Cardiac septum (tissue), 1 donor: ENCODE results near the gene DMWD. TPM values are rescaled to one million over a fixed set of nuclear protein-coding genes. Genes with fewer than 3 reads are reported as not detected.
"Not testable (repeated sequence)": the region's sequence is repeated elsewhere in the genome, so short reads cannot be mapped to it uniquely, and the experiment has no call there.

Experiments
- DNase-seq: peaks from one replicate; pipeline ENCODE4 v3.0.0-alpha.2; 2020; ENCODE audit warnings: low spot score
- intact Hi-C: fragments of 100-400 bp; cut with DNase I; formaldehyde crosslinking; loops from one replicate; pipeline ENCODE4 v1.14.0; 2022
- total RNA-seq: library from RNA; stranded (reverse); fragmentation: NEBNext Ultra II Directional; extraction: Animal tissue kit (Norgen Biotek cat#: 25700); gene quantifications from one replicate; pipeline ENCODE4 v1.2.1, GENCODE V29; 2021
- donor health status: DM: no; HTN: no; CAD: no.

The DMWD gene
- total RNA-seq, 1 donor from 2014 or later, result 120 TPM

DNA sequence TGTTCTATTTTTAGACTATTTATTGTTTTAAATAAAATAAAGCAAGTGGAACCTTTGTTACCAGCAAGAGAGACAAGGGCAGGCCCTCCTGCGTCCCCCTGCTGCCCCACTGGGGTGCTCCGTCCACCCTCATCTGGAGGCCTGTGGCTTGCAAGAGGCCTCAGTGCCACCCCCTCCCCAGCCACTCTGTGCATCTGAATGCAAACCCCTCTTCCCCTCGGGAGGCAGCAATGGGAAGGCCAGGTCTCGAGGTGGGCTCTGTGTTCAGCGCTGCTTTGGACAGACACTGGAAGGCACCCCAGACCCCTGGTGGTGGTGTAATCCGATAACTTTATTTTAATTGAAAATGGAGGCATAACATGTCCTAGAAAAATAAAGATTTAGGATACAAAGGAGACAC is 28.2 kb downstream of the DMWD start:
- intact Hi-C loops, result loop anchor here (5.0 kb wide), 1 partner anchor 33 kb away; no protein-coding TSS in a partner anchor
- no peak for DNase-seq

DNA sequence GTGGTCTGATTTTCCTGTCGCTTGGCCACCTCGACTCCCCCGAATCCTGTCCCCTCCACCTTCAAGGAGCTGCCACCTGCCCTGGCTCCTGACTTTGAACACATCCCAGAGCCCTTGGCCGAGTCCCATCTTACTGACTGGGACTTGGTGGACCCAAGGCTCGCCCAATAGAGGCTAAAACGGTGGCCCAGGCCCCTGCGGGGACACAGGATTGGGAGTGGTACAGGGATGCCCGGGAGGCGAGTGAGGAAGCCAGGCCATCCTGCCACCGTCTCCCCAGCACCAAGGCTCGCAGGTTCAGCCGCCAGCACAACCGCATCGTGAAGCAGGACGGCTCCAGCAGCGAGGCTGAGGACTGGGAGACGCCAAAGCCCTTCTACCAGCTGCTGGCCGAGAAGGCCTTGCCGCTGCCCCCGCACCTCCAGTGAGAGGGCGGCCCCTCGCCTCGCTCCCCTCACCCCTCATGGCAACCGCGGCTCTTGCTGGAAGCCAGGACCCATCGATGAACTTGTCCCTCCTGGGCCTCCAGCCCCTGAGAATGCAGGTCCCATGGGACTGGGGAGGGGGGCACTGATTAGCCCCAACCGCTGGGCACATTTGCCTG is 28.9 kb downstream of the DMWD start:
- intact Hi-C loops, result loop anchor here (5.0 kb wide), 1 partner anchor 34 kb away; no protein-coding TSS in a partner anchor
- no peak for DNase-seq

DNA sequence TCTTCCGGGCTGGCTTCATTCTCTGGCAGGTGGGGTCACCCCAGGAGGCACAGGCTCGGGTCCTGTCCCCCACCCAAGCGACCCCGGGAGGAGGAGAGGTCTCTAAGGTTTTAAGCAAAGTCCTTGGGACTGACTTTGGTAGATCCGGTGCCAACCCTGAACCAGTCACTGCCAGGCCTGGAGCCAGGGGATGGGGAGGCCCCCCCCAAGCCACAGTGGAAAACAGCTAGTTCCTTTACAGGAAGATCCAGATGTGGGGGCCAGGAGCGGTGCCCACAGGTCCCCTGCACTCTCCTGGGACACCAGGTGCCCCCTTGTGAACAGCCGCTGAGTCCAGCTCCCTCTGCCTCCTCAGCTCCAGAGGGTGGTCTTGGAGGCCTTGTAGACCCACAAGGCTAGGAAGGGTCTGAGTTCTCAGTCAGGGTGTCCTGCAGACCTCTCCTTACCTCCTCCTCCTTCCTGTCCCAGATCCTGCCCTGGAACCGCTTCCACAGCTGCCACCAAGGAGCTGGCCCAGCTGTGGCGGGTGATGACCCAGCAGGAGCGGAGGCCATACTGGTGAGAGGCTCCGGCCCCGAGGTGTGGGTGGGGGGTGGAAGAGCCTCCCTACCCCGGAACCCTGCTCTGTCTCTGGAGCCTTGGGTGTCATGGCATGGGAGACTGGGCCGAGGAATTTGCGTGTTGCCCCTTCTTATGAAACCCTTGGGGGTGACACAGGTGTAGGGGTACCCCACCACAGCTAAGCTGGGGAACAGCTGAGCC is 29.6 kb downstream of the DMWD start:
- intact Hi-C loops, result loop anchor here (5.0 kb wide), 1 partner anchor 34 kb away; no protein-coding TSS in a partner anchor
- no peak for DNase-seq

DNA sequence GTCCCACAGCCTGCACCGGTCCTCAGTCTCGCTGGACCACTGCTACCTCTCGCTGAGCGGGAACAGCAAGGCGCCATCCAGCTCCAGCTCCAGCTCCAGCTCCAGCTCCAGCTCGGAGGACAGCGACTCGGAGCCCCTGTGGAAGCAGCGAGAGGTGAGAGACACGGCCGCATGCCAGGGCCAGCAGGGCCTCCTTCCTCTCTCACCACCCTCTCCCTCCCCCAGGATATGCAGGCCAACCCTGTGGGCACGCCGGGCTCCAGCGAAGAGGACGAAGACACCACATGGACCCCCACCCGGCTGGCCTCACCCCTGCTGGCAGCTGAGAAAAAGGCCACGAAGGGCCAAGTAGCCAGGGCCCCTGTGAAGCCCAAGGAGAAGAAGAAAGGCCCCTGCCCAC is 30.9 kb downstream of the DMWD start:
- no peak for DNase-seq
- intact Hi-C loops, result loop anchor here (5.0 kb wide), 1 partner anchor 36 kb away; no protein-coding TSS in a partner anchor

DNA sequence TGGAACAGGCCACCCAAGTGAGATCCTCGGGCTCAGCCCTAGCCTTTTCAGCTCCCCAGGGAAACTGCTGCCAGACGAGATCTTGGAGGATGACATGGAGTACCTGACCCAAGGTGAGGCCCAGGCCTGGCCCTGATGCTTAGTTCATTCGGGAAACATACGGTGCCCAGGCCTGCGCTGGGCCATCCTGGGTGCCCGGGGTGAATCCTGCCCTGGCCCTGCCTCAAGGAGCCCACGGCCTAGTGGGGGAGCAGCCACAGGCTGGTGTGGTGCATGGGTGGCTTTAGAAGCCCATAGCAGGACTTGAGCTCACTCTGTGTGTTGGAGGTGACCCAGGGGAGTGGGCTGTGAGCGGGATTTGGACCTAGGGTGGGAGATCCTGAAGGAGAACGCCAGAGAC is 33.7 kb downstream of the DMWD start:
- intact Hi-C loops, result no loop called here
- no peak for DNase-seq

DNA sequence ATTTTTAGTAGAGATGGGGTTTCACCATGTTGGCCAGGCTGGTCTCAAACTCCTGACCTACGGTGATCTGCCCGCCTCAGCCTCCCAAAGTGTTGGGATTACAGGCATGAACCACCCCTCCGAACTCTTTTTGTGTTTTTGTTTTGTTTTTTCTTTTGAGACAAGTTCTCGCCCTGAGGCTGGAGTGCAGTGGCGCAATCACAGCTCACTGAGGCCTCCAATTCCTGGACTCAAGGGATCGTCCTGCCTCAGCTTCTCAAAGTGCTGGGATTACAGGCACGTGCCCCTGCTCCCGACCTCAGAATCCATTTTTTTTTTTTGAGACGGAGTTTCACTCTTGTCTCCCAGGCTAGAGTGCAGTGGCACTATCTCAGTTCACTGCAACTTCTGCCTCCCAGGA is 35.0 kb downstream of the DMWD start:
- no peak for DNase-seq
- intact Hi-C loops, result no loop called here

DNA sequence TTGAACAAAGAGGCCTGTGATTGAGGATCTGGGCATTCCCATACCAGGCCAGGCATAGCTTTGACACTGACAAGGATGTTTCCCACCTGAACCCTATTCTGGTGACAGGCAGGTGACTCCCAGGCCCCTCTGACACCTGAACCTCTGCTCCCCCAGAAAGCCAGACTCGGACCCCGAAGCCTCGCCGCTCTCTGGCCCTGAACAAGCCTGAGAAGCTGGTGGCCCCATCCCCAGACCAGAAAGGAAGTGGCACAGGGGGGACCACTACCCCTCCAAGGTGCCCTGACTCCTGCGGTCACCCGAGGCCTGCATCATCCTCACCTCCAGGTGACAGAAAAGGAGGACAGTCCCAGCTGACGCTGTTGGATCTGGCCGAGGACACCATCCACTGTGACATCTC is 38.3 kb downstream of the DMWD start:
- no peak for DNase-seq
- intact Hi-C loops, result no loop called here

DNA sequence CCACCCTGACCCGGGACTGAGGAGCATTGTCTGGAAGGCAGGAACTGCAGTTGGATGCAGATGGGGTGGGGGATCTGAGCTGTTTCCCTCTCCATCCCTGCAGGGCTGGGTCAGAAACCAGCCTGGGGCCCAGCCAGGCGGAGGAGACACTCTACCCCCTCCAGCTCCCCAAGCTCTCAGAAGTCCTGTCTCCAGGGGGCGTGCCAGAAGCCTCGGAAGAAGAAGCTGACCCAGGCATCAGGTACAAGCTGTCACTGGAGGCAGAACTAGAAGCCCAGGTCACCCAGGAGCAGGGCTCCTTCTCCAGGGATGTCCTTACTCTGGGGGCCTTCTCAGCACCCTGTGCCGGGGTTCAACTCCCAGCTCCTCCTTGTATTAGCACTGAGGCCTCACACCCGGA is 39.1 kb downstream of the DMWD start:
- no peak for DNase-seq
- intact Hi-C loops, result no loop called here

DNA sequence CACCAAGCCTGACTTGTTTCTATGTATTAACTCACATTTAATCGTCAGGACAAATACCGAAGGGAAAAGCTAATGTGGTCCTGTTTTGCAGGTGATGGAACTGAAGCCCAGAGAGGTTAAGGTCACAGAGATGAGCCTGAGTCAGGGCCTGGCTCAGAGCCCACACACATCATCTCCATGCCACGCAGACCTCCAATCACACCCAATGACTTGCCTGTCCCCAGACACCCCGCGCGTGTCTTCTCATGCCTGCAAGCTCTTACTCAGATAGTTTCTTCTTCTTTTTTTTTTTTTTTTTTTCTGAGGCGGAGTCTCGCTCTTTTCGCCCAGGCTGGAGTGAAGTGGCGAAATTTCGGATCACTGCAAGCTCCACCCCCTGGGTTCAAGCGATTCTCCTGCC is 40.0 kb downstream of the DMWD start:
- DNase-seq, result no peak
- intact Hi-C loops, result no loop called here

DNA sequence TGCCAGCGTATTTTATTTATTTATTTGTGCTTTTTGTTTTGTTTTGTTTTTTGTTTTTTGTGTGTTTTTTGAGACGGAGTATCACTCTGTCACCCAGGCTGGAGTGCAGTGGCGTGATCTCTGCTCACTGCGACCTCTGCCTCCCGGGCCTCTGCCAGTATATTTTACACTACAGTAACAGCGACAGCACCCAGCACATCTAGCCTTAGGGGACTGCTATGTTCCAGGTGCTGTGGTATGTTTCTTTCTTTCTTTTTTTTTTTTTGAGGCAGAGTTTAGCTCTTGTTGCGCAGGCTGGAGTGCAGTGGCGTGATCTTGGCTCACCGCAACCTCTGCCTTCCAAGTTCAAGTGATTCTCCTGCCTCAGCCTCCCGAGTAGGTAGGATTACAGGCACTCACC is 41.2 kb downstream of the DMWD start:
- DNase-seq, intact Hi-C loops: not testable (repeated sequence)

DNA sequence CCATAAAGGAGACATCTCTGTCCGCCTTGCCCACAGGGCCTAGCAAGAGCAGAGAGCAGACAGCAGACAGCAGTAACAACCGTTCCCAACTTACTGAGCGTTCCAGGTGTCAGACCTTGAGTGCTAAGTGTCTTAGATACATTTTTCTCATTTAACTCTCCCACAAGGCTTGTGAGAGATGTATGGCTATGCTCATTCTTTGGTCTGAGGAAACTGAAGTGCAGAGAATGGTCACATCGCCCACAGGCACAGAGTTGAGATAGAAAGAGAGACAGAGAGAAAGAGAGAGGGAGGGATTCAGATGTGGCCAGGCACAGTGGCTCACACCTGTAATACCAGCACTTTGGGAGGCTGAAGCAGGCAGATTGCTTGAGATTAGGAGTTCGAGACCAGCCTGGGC is 45.1 kb downstream of the DMWD start:
- no peak for DNase-seq
- intact Hi-C loops, result no loop called here

DNA sequence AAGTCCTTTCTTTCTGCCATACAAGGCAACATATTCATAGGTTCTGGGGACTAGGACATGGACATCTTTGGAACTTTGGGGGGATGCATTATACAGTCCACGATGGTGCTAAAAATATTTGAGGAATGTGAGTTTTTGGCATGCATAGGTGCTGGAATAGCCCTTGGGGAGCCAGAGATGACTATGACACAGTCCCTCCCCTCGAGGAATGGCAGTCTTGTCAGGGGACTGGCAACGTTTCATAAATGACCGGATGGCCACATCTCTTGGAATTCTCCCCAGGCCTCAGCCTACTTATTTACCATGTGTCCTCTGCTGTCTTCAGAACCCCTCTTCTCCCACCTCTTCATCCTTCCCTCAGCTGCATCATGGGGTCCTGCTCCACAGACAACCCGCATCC is 45.8 kb downstream of the DMWD start:
- intact Hi-C loops, result no loop called here
- no peak for DNase-seq

DNA sequence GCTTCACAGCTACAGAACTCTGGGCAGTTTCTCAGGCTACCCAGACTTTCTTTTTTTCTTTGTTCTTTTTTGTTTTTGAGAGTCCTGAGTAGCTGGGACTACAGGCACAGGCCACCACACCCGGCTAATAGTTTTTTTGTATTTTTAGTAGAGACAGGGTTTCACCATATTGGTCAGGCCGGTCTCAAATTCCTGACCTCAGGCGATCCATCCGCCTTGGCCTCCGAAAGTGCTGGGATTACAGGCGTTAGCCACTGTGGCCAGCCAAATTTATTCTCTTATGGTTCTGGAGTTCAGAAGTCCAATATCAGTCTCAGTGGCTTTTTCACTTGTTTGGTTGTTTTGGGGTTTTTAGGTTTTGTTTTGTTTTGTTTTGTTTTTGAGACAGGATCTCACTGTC is 47.0 kb downstream of the DMWD start:
- intact Hi-C loops, result no loop called here
- DNase-seq, result no peak

DNA sequence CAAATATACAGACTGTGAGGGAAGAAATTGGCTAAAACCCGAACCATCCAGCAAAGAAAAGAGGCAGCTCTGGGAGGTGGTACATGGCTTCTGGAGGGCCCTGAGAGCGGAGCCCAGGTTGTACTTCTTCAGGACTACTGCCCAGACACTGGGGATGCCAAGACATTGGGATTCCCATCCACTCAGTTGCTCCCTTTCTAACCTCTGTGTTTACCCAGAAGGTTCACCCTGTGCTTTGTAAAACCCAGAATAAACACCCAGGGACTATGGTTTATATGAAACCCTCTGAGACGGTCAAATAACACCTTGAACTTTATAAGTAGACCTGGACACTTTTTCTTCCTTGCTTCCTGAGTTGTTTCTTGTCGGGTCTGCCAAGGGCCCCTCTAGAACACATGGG is 49.7 kb downstream of the DMWD start:
- intact Hi-C loops, result no loop called here
- DNase-seq, result no peak

DNA sequence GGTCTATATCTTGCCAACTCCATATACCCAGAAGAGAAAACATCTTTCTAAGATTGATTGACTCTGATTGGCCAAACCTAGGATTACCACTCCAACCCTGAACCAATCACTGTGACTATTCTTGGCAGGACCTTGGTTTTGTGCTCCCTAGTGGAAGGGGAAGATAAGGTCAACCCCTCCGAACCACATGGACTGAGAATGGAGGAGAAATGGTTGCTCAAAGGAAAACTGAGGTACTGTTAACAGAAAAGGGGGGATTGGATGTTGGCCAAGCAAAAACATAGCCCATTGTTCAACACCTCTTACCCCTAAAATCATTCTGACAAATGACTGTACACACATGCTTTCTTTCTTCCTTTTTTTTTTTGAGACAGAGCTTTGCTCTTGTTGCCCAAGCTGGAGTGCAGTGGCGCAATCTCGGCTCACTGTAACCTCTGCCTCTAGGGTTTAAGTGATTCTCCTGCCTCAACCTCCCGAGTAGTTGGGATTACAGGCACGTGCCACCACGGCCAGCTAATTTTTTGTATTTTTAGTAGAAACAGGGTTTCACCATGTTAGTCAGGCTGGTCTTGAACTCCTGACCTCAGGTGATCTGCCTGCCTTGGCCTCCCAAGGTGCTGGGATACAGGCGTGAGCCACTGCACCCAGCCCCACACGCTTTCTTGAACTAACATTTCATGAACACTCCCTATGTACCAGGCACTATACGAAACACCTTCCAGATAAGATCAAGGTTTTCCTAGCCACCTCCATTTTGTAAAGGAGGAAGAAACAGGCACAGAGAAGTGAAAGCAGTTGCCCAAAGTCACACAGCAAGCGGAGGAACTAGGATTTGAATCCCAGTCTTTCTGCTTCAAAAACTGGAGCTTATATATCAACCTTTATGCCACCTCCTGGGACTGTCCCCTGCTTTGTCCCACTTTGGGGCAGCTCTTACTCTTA is 52.9 kb downstream of the DMWD start:
- intact Hi-C loops, result no loop called here

DNA sequence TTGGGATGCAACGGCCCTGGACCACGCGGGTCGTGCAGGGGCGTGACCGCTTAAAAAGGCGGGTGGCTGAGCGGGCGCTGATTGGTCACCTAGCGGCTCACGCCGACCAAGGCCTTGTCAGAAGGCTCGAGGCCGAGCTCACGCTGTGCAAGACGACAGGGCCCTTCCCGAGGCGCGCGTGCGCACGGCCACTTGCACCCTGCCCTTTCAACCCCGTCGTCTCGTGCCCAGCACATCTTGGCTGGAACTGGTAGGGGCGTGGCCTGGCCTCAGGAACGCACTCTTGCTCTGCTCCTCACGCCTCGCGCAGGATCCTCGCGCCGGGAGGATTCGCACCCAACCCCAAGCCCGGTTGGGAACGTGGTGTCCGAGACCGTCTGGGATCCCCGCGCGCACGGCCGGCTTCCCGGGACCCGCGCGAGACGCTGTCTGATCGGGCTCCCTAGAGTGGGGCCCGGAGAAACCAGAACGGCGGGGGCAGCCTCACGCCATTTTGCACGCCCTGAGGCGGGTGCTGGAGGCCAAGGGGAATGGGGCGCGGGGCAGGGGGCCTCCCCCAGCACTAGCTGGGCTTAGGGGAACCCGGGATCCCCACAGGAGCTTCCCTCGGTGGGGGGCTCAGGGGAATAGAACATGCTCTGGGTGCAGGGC is 59.4 kb downstream of the DMWD start, which contains the start of gene MEIOSIN:
Gene MEIOSIN, plus strand, starts transcription at position 280 of the 651 bp plus-strand sequence. CDS start 1,938 bp downstream, outside the sequence.
- no peak for DNase-seq
- intact Hi-C loops, result loop anchor here (5.0 kb wide), 1 partner anchor 41 kb away; the partner anchor contains the start of genes QPCTL and SNRPD2

More for the DNA sequence above, 52.9 kb downstream of the DMWD start:
- DNase-seq, result no peak
